Esophagus (tissue), 2 donors: Measurements from ENCODE around the gene PRR5L. TPM values are rescaled to one million over a fixed set of nuclear protein-coding genes. Genes with fewer than 3 reads are reported as not detected.

Experiments used
- H3K27ac ChIP-seq, 2 donors: one replicate each; pipeline ENCODE4 v1.5.1; 2013; ENCODE audit warnings: low read depth in 2 of 2, mild to moderate bottlenecking in 2 of 2, inconsistent platforms in 1 of 2, low read length in 1 of 2, moderate library complexity in 1 of 2
- H3K27me3 ChIP-seq, 2 donors: one replicate each; pipeline ENCODE4 v1.6.1; 2013; ENCODE audit warnings: low read length in 2 of 2, control low read depth in 1 of 2, mild to moderate bottlenecking in 1 of 2; ENCODE audit not compliant: insufficient read depth in 2 of 2, control insufficient read depth in 1 of 2
- H3K36me3 ChIP-seq, 2 donors: one replicate each; pipeline ENCODE4 v1.6.1; 2013; ENCODE audit warnings: low read length in 1 of 2; ENCODE audit not compliant: control insufficient read depth in 2 of 2, insufficient read depth in 2 of 2
- H3K4me1 ChIP-seq, 2 donors: one replicate each; pipeline ENCODE4 v1.6.1; 2013; ENCODE audit warnings: low read length in 1 of 2; ENCODE audit not compliant: control insufficient read depth in 2 of 2, insufficient read depth in 2 of 2
- H3K4me3 ChIP-seq, 2 donors: one replicate each; pipeline ENCODE4 v1.5.1; 2013; ENCODE audit warnings: low read length in 2 of 2, mild to moderate bottlenecking in 2 of 2, low read depth in 1 of 2, moderate library complexity in 1 of 2
- H3K9me3 ChIP-seq, 2 donors: one replicate each; pipeline ENCODE4 v1.6.1; 2013; ENCODE audit warnings: mild to moderate bottlenecking in 2 of 2, low read depth in 1 of 2, low read length in 1 of 2, moderate library complexity in 1 of 2; ENCODE audit not compliant: control insufficient read depth in 2 of 2, insufficient read depth in 1 of 2
- WGBS, 2 donors: extraction: QIAGEN DNeasy Blood & Tissue Kit; methylation state at CpG; one replicate each; pipeline ENCODE4 v1.1.7; 2013; 5-methylcytosine and 5-hydroxymethylcytosine counted together
- polyA plus RNA-seq, 2 donors: library from polyadenylated mRNA; stranded (reverse); fragments of 200-250 nt; gene quantifications; one replicate each; pipeline ENCODE4 v1.2.3, GENCODE V29; 2013
- donor health status: healthy with polysubstance abuse.
- donor health status: Bipolar disorder and iron deficiency.

The PRR5L gene, protein sequence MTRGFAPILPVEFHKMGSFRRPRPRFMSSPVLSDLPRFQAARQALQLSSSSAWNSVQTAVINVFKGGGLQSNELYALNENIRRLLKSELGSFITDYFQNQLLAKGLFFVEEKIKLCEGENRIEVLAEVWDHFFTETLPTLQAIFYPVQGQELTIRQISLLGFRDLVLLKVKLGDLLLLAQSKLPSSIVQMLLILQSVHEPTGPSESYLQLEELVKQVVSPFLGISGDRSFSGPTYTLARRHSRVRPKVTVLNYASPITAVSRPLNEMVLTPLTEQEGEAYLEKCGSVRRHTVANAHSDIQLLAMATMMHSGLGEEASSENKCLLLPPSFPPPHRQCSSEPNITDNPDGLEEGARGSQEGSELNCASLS
- polyA plus RNA-seq = 1 to 10 TPM; 1.1 to 1.3 TPM

DNA sequence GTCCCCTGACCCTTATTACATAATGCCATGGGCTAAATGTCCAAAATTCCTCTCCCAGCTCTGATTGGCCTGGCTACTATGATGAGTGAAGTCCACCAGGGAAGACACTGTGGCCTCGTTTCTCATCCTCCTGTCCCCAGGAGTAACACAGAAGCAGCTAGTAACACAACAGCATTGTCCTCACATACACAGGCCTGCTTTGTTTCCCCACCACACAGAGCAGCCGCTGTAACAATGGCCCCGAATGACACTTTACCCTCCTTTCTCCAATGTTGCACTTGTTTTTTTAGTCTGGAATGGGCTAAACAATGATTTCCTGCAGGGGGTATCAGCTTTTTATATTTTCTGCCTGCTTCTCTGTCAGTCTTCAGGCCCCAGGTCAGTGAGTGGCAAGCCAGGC, at the start of gene PRR5L:
TSS of gene PRR5L (plus strand) at position 363 of the 400 bp plus-strand sequence. CDS start 104,834 bp downstream, outside the sequence.
- peaks cover 0 to 2% of the 10 kb centered on the region in 2 donors for H3K9me3 ChIP-seq
- H3K27me3 ChIP-seq = no peaks in the 10 kb centered on the region
- H3K4me3 ChIP-seq = no peak within 1 kb of the TSS
- WGBS, 2 donors = 86 to 91% methylated on average over 3 of the region's 3 CpGs
- H3K27ac ChIP-seq = no peak within 1 kb of the TSS
- H3K36me3 ChIP-seq = no peaks in the 10 kb centered on the region
- H3K4me1 ChIP-seq = no peaks in the 10 kb centered on the region

DNA sequence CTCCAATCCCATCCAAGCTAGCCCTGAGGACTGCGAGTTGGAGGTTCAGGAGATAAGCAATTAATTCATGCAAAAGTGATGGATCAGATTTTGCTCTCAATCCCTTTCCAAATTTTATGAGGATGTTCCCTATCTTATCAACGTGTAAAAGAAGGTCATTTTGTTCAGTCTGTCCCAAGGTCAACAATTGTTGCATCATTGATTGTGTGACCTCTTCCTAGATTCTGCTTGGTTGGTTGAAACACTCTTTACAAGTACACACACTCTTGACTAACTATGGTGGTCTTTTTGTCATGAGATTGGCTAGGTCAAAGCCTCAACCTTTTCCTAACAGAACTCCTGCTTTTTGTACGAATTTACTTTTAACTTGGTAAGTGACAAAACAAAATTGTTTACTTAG, 48.6 kb upstream of the PRR5L start:
- 57 to 70% methylated on average over 3 of the region's 3 CpGs for WGBS, 2 donors
- Histone ChIP-seq H3K36me3 (no peaks in the 10 kb centered on the region), H3K4me3 (no peak overlapping the region), H3K4me1 (no peaks in the 10 kb centered on the region), H3K27ac (no peak overlapping the region), H3K9me3 (no peaks in the 10 kb centered on the region), H3K27me3 (no peaks in the 10 kb centered on the region)

DNA sequence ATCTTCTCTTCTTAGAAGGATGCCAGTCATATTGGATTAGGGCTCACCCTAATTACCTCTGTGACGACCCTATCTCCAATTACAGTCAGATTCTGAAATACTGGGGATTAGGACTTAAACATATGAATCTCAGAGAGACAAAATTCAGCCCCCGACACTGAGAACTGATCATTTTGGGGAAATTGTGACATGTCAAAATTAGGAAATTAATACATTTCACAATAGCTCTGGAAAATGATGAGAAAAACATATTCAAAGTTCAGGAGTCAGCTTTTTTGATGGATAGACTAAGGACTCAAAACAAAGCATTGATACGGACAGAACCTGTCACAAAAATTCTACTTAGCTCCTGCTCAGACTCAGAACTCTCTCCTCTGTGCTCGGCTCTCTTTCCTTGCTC, 47.7 kb upstream of the PRR5L start:
- no peaks in the 10 kb centered on the region for H3K36me3 ChIP-seq
- H3K27me3 ChIP-seq = no peaks in the 10 kb centered on the region
- 83 to 85% methylated on average over 4 of the region's 4 CpGs for WGBS, 2 donors
- no peaks in the 10 kb centered on the region for H3K4me1 ChIP-seq
- no peaks in the 10 kb centered on the region for H3K9me3 ChIP-seq
- no peak overlapping the region for H3K27ac ChIP-seq
- no peak overlapping the region for H3K4me3 ChIP-seq

DNA sequence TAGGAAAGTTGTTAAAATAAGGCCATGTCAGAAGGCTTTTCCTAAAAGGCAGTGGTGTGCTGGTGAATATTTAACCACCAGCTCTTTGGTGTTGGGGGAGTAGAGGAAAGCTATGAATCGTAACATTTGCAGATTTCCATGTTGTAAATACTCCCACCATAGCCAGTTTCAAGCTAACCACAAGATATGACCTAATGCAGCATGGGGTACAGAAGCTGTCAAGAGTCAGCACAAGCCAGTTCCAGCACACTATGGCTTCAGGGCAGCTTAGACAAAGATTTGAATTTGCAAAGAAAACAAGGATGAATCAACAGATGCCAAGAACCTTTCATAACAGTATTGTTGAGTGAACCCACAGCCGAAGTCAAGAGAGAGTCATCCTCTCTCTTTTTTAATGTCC, 46.8 kb upstream of the PRR5L start:
- no peaks in the 10 kb centered on the region for H3K36me3 ChIP-seq
- no peak overlapping the region for H3K4me3 ChIP-seq
- H3K27me3 ChIP-seq = no peaks in the 10 kb centered on the region
- no peak overlapping the region for H3K27ac ChIP-seq
- no peaks in the 10 kb centered on the region for H3K4me1 ChIP-seq
- 33 to 43% methylated on average over 2 of the region's 2 CpGs for WGBS, 2 donors
- H3K9me3 ChIP-seq = no peaks in the 10 kb centered on the region

DNA sequence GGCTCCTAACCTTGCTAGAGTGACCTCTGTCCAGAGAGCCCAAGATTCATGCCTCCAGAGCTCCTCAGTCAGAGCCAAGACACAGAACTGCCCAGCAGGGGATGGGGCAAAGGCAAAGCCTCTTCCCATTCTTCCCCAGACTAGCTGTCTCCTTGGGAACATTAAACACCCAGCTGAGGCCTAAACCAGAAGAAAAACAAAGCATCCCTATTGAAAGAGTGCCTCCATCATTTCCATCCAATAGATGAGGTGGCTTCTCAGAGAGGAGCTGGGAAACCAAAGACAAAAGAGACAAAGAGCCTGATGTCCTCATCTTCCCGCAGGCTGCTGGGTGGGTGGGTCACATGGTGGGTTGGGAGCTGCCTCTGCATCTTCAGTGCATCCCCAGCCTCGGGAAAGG, 44.3 kb upstream of the PRR5L start:
- peaks cover 0 to 4% of the 10 kb centered on the region in 2 donors for H3K9me3 ChIP-seq
- no peak overlapping the region for H3K27ac ChIP-seq
- H3K36me3 ChIP-seq = no peaks in the 10 kb centered on the region
- H3K4me3 ChIP-seq = no peak overlapping the region
- 85 to 86% methylated on average over 2 of the region's 2 CpGs for WGBS, 2 donors
- no peaks in the 10 kb centered on the region for H3K4me1 ChIP-seq
- H3K27me3 ChIP-seq = no peaks in the 10 kb centered on the region

DNA sequence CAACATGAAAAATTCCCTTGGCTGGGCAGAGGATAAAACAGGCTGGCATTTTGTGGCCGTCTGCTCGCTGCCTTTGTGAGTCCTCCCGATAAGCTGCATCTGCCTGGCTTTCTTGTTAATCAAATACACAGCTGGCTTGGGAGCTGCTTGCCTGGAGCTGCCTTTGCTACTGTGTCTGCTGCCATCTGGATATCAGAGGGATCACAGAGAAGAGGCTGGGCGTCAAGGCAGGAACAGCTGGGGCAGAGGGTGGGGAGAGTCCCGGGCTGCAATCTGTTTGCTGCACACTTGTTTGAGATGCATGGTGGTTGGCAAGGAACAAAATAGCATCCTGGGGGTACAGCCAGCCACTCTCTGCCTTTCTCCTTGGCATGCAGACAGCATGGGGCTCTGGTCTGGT, 42.9 kb upstream of the PRR5L start:
- H3K4me1 ChIP-seq = no peaks in the 10 kb centered on the region
- H3K36me3 ChIP-seq = no peaks in the 10 kb centered on the region
- peaks cover 0 to 4% of the 10 kb centered on the region in 2 donors for H3K9me3 ChIP-seq
- WGBS, 2 donors = 43 to 54% methylated on average over 5 of the region's 5 CpGs
- no peak overlapping the region for H3K4me3 ChIP-seq
- no peak overlapping the region for H3K27ac ChIP-seq
- H3K27me3 ChIP-seq = no peaks in the 10 kb centered on the region

DNA sequence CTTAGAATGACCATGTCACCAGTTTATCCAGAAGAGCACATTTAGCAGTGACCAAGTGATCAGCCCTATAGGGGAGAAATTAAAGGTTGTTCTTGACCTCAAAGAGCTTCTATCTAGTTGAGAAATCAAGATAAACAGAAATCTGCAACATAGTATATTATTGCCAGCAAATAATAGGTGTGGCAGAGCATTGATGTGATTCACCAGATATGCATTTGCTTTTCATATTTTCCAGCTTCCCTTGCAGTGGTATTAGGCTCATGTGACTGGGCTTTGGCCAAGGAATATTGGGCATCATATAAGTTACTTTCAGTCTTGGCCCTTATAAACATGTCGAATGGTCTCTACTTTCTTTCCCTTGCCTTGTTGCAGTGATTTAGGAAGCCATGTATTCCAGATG, 41.4 kb upstream of the PRR5L start:
- Histone ChIP-seq H3K4me1 (no peaks in the 10 kb centered on the region), H3K36me3 (no peaks in the 10 kb centered on the region), H3K9me3 (peaks cover 0 to 4% of the 10 kb centered on the region in 2 donors), H3K27me3 (no peaks in the 10 kb centered on the region), H3K27ac (no peak overlapping the region), H3K4me3 (no peak overlapping the region)
- WGBS, 2 donors = 60 to 68% methylated on average over 1 of the region's 1 CpG

DNA sequence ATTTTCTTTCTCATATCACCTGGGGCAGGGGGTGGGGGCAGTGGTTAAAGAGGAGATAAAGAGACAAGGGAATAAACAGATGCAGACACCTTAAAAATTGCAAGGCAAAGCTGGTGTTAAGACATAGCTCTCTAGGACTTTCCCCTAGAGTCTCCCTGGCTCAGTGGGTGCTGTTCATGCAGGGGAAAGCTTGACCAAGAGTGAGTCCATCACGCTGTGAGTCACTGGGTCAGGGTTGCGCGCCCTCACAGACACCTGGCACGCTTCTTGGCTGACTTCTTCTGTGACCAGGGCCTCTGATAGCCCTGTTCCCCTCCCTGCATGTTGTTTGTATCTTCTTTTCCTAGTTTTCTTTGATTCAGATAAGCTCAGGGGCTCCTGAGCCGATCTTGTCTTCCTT, 38.7 kb upstream of the PRR5L start:
- Histone ChIP-seq H3K27me3 (no peaks in the 10 kb centered on the region), H3K4me3 (no peak overlapping the region), H3K27ac (no peak overlapping the region), H3K9me3 (peaks cover 0 to 4% of the 10 kb centered on the region in 2 donors), H3K4me1 (no peaks in the 10 kb centered on the region), H3K36me3 (no peaks in the 10 kb centered on the region)
- 66 to 73% methylated on average over 5 of the region's 5 CpGs for WGBS, 2 donors

DNA sequence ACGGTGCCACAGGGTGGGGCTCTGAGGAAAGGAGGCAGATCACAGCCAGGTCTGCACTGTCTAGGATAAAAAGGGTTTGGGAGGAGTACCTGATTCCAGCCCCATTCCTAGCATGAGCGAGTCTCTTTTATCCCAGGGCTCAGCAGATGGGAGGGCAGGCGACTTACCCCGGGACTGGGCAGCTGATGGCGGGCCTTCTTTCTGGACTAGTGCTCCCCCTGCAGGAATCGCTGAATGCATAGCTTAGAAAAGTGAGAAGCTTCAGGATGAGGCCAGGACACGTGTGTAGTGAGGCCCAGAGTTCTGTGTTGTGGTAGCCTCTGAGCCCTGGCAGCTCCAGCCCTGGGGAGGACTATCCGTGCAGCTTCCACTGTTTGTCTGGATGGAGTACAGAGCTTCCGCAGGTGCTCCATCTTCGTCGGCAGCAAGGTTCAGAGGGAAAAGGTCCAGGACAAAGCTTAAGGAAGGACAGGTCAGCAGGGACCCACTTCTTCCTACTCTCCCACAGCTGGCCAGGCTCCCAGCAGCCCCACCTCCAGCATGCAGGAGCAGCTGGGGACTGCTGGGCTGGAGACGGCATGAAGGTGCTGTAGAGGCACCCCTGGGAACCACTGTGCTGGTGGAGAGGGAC, 37.2 kb upstream of the PRR5L start:
- no peaks in the 10 kb centered on the region for H3K36me3 ChIP-seq
- 39 to 42% methylated on average over 12 of the region's 12 CpGs for WGBS, 2 donors

DNA sequence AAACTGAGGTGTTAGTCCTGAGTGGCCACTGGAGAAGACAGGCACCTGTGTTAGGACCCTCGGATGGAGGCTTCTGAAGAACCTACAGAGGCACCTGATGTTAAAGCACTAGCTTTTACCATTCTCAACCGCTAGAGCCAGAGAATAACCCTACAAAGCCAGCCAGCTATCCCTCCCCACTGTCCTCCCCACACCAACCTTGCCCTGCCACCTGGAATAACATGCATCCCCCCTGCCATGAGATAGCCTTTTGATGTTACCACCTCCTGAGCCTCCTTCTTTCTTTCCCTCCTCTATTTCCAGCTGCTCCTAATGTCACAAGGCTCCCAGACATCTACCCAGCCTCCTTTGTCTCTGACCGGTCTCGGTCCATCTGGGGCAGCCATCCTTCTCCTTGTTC, 35.0 kb upstream of the PRR5L start:
- H3K27me3 ChIP-seq = no peaks in the 10 kb centered on the region

More for the DNA sequence above, 37.2 kb upstream of the PRR5L start:
- Histone ChIP-seq H3K27me3 (no peaks in the 10 kb centered on the region), H3K9me3 (peaks cover 0 to 4% of the 10 kb centered on the region in 2 donors), H3K4me1 (no peaks in the 10 kb centered on the region), H3K4me3 (no peak overlapping the region), H3K27ac (no peak overlapping the region)

More for the DNA sequence above, 35.0 kb upstream of the PRR5L start:
- H3K36me3 ChIP-seq = no peaks in the 10 kb centered on the region
- peaks cover 0 to 4% of the 10 kb centered on the region in 2 donors for H3K9me3 ChIP-seq
- H3K4me3 ChIP-seq = no peak overlapping the region
- no peaks in the 10 kb centered on the region for H3K4me1 ChIP-seq
- H3K27ac ChIP-seq = no peak overlapping the region
- WGBS, 2 donors = 84 to 88% methylated on average over 4 of the region's 4 CpGs
